ENCODE measurements around the gene KLK4. TPM values are rescaled to one million over a fixed set of nuclear protein-coding genes. Genes with fewer than 3 reads are reported as not detected.

Gene KLK4
- polyA plus RNA-seq, 4 donors: not detected

- no peak for DNase-seq (ENCODE audit: low read depth in 4 of 4, low spot score in 3 of 4)
Measured at GRCh38 chr19:50889638-50890037, 21.6 kb downstream of the KLK4 start.

DNA sequence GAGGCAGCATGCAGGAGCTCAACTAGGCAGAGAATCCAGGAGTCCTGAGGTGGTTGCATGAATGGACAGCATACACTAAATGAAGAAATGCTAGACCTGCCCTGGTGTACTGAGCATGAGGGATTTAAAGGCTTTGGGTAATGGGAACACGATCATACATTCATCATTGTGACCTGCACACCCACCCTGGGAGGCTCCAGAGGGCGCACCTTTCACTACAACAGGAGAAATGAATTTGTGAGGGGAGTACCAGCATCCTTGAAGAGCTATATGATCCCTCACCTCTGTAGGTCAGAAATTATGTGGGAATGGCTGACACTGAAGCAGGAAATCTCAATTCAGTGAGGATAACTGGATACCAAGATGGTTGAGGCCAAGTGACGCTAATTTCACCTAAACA is 29.0 kb downstream of the KLK4 start:
- DNase-seq (ENCODE audit: low read depth in 4 of 4, low spot score in 3 of 4): no peak

GRCh38 chr19:50880241-50880640 is 31.0 kb downstream of the KLK4 start:
- no peak for DNase-seq (ENCODE audit: low read depth in 4 of 4, low spot score in 3 of 4)

GRCh38 chr19:50878851-50879250 is 32.3 kb downstream of the KLK4 start:
- DNase-seq (ENCODE audit: low read depth in 4 of 4, low spot score in 3 of 4): no peak

- DNase-seq (ENCODE audit: low read depth in 4 of 4, low spot score in 3 of 4): no peak
Measured at GRCh38 chr19:50877338-50877737, 33.9 kb downstream of the KLK4 start.

DNA sequence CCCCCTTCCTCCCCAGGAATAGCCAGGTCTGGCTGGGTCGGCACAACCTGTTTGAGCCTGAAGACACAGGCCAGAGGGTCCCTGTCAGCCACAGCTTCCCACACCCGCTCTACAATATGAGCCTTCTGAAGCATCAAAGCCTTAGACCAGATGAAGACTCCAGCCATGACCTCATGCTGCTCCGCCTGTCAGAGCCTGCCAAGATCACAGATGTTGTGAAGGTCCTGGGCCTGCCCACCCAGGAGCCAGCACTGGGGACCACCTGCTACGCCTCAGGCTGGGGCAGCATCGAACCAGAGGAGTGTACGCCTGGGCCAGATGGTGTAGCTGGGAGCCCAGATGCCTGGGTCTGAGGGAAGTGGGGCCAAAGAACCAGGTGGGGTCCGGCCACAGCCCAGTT is 34.7 kb downstream of the KLK4 start:
- DNase-seq (ENCODE audit: low read depth in 4 of 4, low spot score in 3 of 4): no peak

GRCh38 chr19:50875795-50876422 is 35.3 kb downstream of the KLK4 start:
- no peak for DNase-seq (ENCODE audit: low read depth in 4 of 4, low spot score in 3 of 4)

DNA sequence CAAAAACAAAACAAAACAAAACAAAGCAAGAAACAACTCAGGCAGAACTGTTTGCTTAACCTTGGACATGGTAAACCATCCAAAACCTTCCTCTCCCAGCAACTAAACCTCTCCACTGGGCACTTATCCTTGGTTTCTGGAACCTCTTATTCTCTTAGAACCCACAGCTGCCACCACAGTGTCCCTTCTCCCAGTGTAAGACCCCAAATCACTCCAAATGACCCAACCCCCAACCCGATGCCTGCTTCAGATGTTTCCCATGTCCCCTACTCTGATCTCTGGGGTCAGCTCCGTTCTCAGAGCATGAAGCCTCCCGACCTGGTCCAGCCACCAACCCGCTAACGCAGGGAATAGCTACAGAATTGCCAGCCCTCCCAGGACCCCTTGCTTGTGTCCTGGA is 37.0 kb downstream of the KLK4 start:
- DNase-seq (ENCODE audit: low read depth in 4 of 4, low spot score in 3 of 4): no peak

GRCh38 chr19:50873056-50873455 is 38.1 kb downstream of the KLK4 start, which contains the start of gene KLK2:
TSS of gene KLK2 (plus strand) at chr19:50873439. CDS start at chr19:50873474, 35 bp downstream.
- no peak for DNase-seq (ENCODE audit: low read depth in 4 of 4, low spot score in 3 of 4)

- no peak for DNase-seq (ENCODE audit: low read depth in 4 of 4, low spot score in 3 of 4)
Measured at GRCh38 chr19:50870417-50871089, 40.6 kb downstream of the KLK4 start.

DNA sequence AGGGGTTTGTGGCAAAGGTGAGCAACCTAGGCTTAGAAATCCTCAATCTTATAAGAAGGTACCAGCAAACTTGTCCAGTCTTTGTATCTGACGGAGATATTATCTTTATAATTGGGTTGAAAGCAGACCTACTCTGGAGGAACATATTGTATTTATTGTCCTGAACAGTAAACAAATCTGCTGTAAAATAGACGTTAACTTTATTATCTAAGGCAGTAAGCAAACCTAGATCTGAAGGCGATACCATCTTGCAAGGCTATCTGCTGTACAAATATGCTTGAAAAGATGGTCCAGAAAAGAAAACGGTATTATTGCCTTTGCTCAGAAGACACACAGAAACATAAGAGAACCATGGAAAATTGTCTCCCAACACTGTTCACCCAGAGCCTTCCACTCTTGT is 41.7 kb downstream of the KLK4 start:
- no peak for DNase-seq (ENCODE audit: low read depth in 4 of 4, low spot score in 3 of 4)

DNA sequence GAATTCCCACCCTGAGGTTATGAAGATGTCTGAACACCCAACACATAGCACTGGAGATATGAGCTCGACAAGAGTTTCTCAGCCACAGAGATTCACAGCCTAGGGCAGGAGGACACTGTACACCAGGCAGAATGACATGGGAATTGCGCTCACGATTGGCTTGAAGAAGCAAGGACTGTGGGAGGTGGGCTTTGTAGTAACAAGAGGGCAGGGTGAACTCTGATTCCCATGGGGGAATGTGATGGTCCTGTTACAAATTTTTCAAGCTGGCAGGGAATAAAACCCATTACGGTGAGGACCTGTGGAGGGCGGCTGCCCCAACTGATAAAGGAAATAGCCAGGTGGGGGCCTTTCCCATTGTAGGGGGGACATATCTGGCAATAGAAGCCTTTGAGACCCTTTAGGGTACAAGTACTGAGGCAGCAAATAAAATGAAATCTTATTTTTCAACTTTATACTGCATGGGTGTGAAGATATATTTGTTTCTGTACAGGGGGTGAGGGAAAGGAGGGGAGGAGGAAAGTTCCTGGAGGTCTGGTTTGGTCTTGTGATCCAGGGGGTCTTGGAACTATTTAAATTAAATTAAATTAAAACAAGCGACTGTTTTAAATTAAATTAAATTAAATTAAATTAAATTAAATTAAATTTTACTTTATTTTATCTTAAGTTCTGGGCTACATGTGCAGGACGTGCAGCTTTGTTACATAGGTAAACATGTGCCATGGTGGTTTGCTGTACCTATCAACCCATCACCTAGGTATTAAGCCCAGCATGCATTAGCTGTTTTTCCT is 49.5 kb downstream of the KLK4 start:
- DNase-seq (ENCODE audit: low read depth in 4 of 4, low spot score in 3 of 4): no peak

- no peak for DNase-seq (ENCODE audit: low read depth in 4 of 4, low spot score in 3 of 4)
Measured at GRCh38 chr19:50861010-50861409, 50.2 kb downstream of the KLK4 start.

- DNase-seq (ENCODE audit: low read depth in 4 of 4, low spot score in 3 of 4): no peak
Measured at GRCh38 chr19:50859849-50860248, 51.3 kb downstream of the KLK4 start.

DNA sequence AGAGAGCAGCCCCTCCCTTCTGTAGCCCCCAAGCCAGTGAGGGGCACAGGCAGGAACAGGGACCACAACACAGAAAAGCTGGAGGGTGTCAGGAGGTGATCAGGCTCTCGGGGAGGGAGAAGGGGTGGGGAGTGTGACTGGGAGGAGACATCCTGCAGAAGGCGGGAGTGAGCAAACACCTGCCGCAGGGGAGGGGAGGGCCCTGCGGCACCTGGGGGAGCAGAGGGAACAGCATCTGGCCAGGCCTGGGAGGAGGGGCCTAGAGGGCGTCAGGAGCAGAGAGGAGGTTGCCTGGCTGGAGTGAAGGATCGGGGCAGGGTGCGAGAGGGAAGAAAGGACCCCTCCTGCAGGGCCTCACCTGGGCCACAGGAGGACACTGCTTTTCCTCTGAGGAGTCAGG is 52.3 kb downstream of the KLK4 start:
- no peak for DNase-seq (ENCODE audit: low read depth in 4 of 4, low spot score in 3 of 4)

GRCh38 chr19:50857366-50857765 is 53.8 kb downstream of the KLK4 start:
- DNase-seq (ENCODE audit: low read depth in 4 of 4, low spot score in 3 of 4): no peak

Other genes with a start within 250 kb of the KLK4 start
- 1 to 10 TPM; 4.2 to 6.6 (median 5.7) TPM for gene SHANK1, start 191.6 kb downstream of the KLK4 start, polyA plus RNA-seq (ENCODE audit: insufficient read length in 4 of 4)
- gene CLEC11A, start 188.0 kb downstream of the KLK4 start, polyA plus RNA-seq (ENCODE audit: insufficient read length in 4 of 4): 10 to 100 TPM; 23.8 to 56.8 (median 31.4) TPM
- not detected for gene GPR32, start 140.9 kb downstream of the KLK4 start, polyA plus RNA-seq (ENCODE audit: insufficient read length in 4 of 4)
- under 1 TPM in 2 of 4 donors, not detected in 2; 0.10 to 0.29 TPM for gene ACP4, start 121.0 kb downstream of the KLK4 start, polyA plus RNA-seq (ENCODE audit: insufficient read length in 4 of 4)
- gene KLK1, start 87.6 kb downstream of the KLK4 start, polyA plus RNA-seq (ENCODE audit: insufficient read length in 4 of 4): 1 to 10 TPM; 1.2 to 2.1 (median 1.4) TPM
- gene KLK15, start 77.8 kb downstream of the KLK4 start, polyA plus RNA-seq (ENCODE audit: insufficient read length in 4 of 4): not detected
- under 1 TPM in 3 of 4 donors, not detected in 1; 0.47 to 0.88 (median 0.66) TPM for gene KLK3, start 56.5 kb downstream of the KLK4 start, polyA plus RNA-seq (ENCODE audit: insufficient read length in 4 of 4)
- under 1 TPM in 2 of 4 donors, not detected in 2; 0.26 to 0.38 TPM for gene KLK2, start 38.0 kb downstream of the KLK4 start, polyA plus RNA-seq (ENCODE audit: insufficient read length in 4 of 4)
- 1 to 10 TPM; 1.0 to 3.5 (median 1.8) TPM for gene KLK5, start 41.6 kb upstream of the KLK4 start, polyA plus RNA-seq (ENCODE audit: insufficient read length in 4 of 4)
- 10 to 100 TPM; 30.9 to 56.0 (median 34.5) TPM for gene KLK6, start 58.2 kb upstream of the KLK4 start, polyA plus RNA-seq (ENCODE audit: insufficient read length in 4 of 4)
- gene KLK7, start 72.5 kb upstream of the KLK4 start, polyA plus RNA-seq (ENCODE audit: insufficient read length in 4 of 4): 10 to 100 TPM in 1 of 4 donors, 1 to 10 TPM in 3; 4.1 to 23.3 (median 4.6) TPM
- gene KLK8, start 90.2 kb upstream of the KLK4 start, polyA plus RNA-seq (ENCODE audit: insufficient read length in 4 of 4): 10 to 100 TPM in 1 of 4 donors, 1 to 10 TPM in 3; 1.4 to 39.7 (median 3.3) TPM
- gene KLK10, start 108.3 kb upstream of the KLK4 start, polyA plus RNA-seq (ENCODE audit: insufficient read length in 4 of 4): 1 to 10 TPM in 1 of 4 donors, under 1 TPM in 3; 0.20 to 6.1 (median 0.42) TPM
- gene KLK11, start 115.2 kb upstream of the KLK4 start, polyA plus RNA-seq (ENCODE audit: insufficient read length in 4 of 4): 1 to 10 TPM in 1 of 4 donors, under 1 TPM in 3; 0.40 to 1.1 (median 0.46) TPM
- not detected for gene KLK12, start 123.6 kb upstream of the KLK4 start, polyA plus RNA-seq (ENCODE audit: insufficient read length in 4 of 4)
- gene KLK13, start 153.7 kb upstream of the KLK4 start, polyA plus RNA-seq (ENCODE audit: insufficient read length in 4 of 4): under 1 TPM; 0.31 to 0.74 (median 0.68) TPM
- under 1 TPM; 0.14 to 0.67 (median 0.37) TPM for gene KLK14, start 171.5 kb upstream of the KLK4 start, polyA plus RNA-seq (ENCODE audit: insufficient read length in 4 of 4)
- gene CTU1, start 197.0 kb upstream of the KLK4 start, polyA plus RNA-seq (ENCODE audit: insufficient read length in 4 of 4): 1 to 10 TPM; 1.7 to 4.4 (median 2.6) TPM
- 1 to 10 TPM; 1.2 to 1.8 (median 1.5) TPM for gene SIGLEC9, start 213.5 kb upstream of the KLK4 start, polyA plus RNA-seq (ENCODE audit: insufficient read length in 4 of 4)
- under 1 TPM; 0.47 to 0.79 (median 0.59) TPM for gene SIGLEC7, start 230.9 kb upstream of the KLK4 start, polyA plus RNA-seq (ENCODE audit: insufficient read length in 4 of 4)